SK-N-SH (cell line): ENCODE measurements around the gene SORL1. TPM values are rescaled to one million over a fixed set of nuclear protein-coding genes. Genes with fewer than 3 reads are reported as not detected.

Experiments
- CTCF ChIA-PET: fragments of 300-600, 350-600 bp; formaldehyde crosslinking; extraction: SDS; loops from one replicate; lab custom pipeline; 2021; lab: Yijun Ruan, JAX
- POLR2A ChIA-PET: fragments of 350-600 bp; sonication (Branson Sonifier 250); formaldehyde crosslinking; extraction: SDS; loops from one replicate; lab custom pipeline; 2020; ENCODE audit warnings: antibody characterized with exemption, inconsistent platforms; lab: Yijun Ruan, JAX
- DNase-seq: peaks from one replicate; pipeline ENCODE4 v3.0.0; 2012
- H2AFZ ChIP-seq: fragments of 200-600 bp; sonication (generic); 2 replicates; pipeline ENCODE4 v1.8.1; 2016; ENCODE audit warnings: antibody characterized with exemption, mild to moderate bottlenecking, low read depth
- H3F3A ChIP-seq: fragments of 200-600 bp; sonication (generic); replicated peaks from 2 replicates; pipeline ENCODE3; 2016; ENCODE audit warnings: antibody characterized with exemption, mild to moderate bottlenecking; ENCODE audit not compliant: insufficient read depth
- H3K27ac ChIP-seq, 2 experiments: fragments of 200-500 bp in 1 of 2; fragments of 200-600 bp in 1 of 2; sonication (Bioruptor generic) in 1 of 2; sonication (generic), shearing (Covaris generic) in 1 of 2; 2 replicates each; pipeline versions ENCODE4 v1.5.1 to v1.6.1; 2014 to 2016; ENCODE audit warnings: low read depth in 2 of 2, inconsistent platforms in 1 of 2, low read length in 1 of 2, mild to moderate bottlenecking in 1 of 2, mixed read lengths in 1 of 2
- H3K27me3 ChIP-seq: fragments of 200-600 bp; sonication (generic), shearing (Covaris generic); 2 replicates; pipeline ENCODE4 v1.6.1; 2016; ENCODE audit warnings: mixed run types; ENCODE audit not compliant: insufficient read depth
- H3K36me3 ChIP-seq, 2 experiments: fragments of 200-500 bp in 1 of 2; fragments of 200-600 bp in 1 of 2; sonication (Bioruptor generic) in 1 of 2; sonication (generic) in 1 of 2; replicated peaks in 1 of 2; 2 replicates each; pipeline versions ENCODE3 to v1.5.1; 2014 to 2016; ENCODE audit warnings: low read length in 1 of 2, mild to moderate bottlenecking in 1 of 2; ENCODE audit not compliant: insufficient read depth in 2 of 2, control insufficient read depth in 1 of 2
- H3K4me1 ChIP-seq, 2 experiments: fragments of 200-500 bp in 1 of 2; fragments of 200-600 bp in 1 of 2; sonication (Bioruptor generic) in 1 of 2; sonication (generic), shearing (Covaris generic) in 1 of 2; 2 replicates each; pipeline versions ENCODE4 v1.5.1 to v1.6.1; 2014 to 2016; ENCODE audit warnings: low read depth in 1 of 2, low read length in 1 of 2, mixed run types in 1 of 2; ENCODE audit not compliant: insufficient read depth in 2 of 2, control insufficient read depth in 1 of 2
- H3K4me2 ChIP-seq: fragments of 200-600 bp; sonication (generic), shearing (Covaris generic); 2 replicates; pipeline ENCODE4 v1.6.1; 2017; ENCODE audit warnings: mixed run types
- H3K4me3 ChIP-seq, 2 experiments: fragments of 200-500 bp in 1 of 2; fragments of 200-600 bp in 1 of 2; sonication (Bioruptor generic) in 1 of 2; sonication (generic), shearing (Covaris generic) in 1 of 2; 2 replicates each; pipeline versions ENCODE4 v1.5.1 to v1.8.1; 2014 to 2016; ENCODE audit warnings: low read depth in 2 of 2, inconsistent platforms in 1 of 2, low read length in 1 of 2, mild to moderate bottlenecking in 1 of 2, mixed read lengths in 1 of 2, moderate library complexity in 1 of 2
- H3K79me2 ChIP-seq: fragments of 200-600 bp; sonication (generic); 2 replicates; pipeline ENCODE4 v1.8.1; 2017; ENCODE audit warnings: mild to moderate bottlenecking; ENCODE audit not compliant: insufficient read depth
- H3K9ac ChIP-seq: fragments of 200-600 bp; sonication (generic); 2 replicates; pipeline ENCODE4 v1.6.1; 2017; ENCODE audit warnings: mixed run types
- H3K9me2 ChIP-seq: fragments of 200-600 bp; sonication (generic); 2 replicates; pipeline ENCODE4 v1.6.1; 2017; ENCODE audit warnings: mixed run types
- H3K9me3 ChIP-seq: fragments of 200-600 bp; sonication (generic); 2 replicates; pipeline ENCODE4 v1.6.1; 2017; ENCODE audit warnings: mixed run types, mild to moderate bottlenecking, moderate library complexity
- H4K20me1 ChIP-seq: fragments of 200-600 bp; sonication (generic); 2 replicates; pipeline ENCODE4 v1.6.1; 2017; ENCODE audit warnings: mild to moderate bottlenecking, mixed run types; ENCODE audit not compliant: insufficient read depth
- CHD2 ChIP-seq: fragments of 150-350 bp; IDR thresholded peaks from 2 replicates; pipeline ENCODE4 v1.6.1; 2018; ENCODE audit warnings: low read length; ENCODE audit not compliant: partially characterized antibody
- EZH2phosphoT487 ChIP-seq: fragments of 200-600 bp; sonication (generic); IDR thresholded peaks from 2 replicates; pipeline ENCODE4 v1.6.1; 2017; ENCODE audit warnings: low read depth, mixed run types, mild to moderate bottlenecking, antibody characterized with exemption, moderate library complexity, borderline replicate concordance
- FOXJ3 ChIP-seq: sonication (generic); formaldehyde crosslinking; IDR thresholded peaks from 2 replicates; pipeline ENCODE4 v1.5.1; 2020; ENCODE audit warnings: mild to moderate bottlenecking, missing genetic modification reagents
- FOXM1 ChIP-seq: IDR thresholded peaks from 2 replicates; pipeline ENCODE4 v1.4.0; 2012; ENCODE audit warnings: low read depth, mild to moderate bottlenecking
- GATA2 ChIP-seq: sonication (generic); formaldehyde crosslinking; IDR thresholded peaks from 2 replicates; pipeline ENCODE4 v1.5.0; 2020; ENCODE audit warnings: mild to moderate bottlenecking, missing genetic modification reagents
- IRF3 ChIP-seq: fragments of 150-350 bp; IDR thresholded peaks from 2 replicates; pipeline ENCODE4 v1.6.1; 2016; ENCODE audit warnings: mild to moderate bottlenecking, low read depth, low read length
- JUND ChIP-seq: IDR thresholded peaks from 2 replicates; pipeline ENCODE4 v1.4.0; 2012
- MXI1 ChIP-seq: IDR thresholded peaks from 2 replicates; pipeline ENCODE4 v1.6.1; 2012; ENCODE audit warnings: mild to moderate bottlenecking, low read depth, low read length, improper control_type of control experiment
- NFIC ChIP-seq: IDR thresholded peaks from 2 replicates; pipeline ENCODE4 v1.4.0; 2012; ENCODE audit warnings: borderline replicate concordance
- NRF1 ChIP-seq: IDR thresholded peaks from 2 replicates; pipeline ENCODE4 v1.6.1; 2012; ENCODE audit warnings: low read depth, mild to moderate bottlenecking, low read length
- RAD21 ChIP-seq: IDR thresholded peaks from 2 replicates; pipeline ENCODE4 v1.6.1; 2012; ENCODE audit warnings: mild to moderate bottlenecking, low read length
- RCOR1 ChIP-seq: fragments of 150-350 bp; IDR thresholded peaks from 2 replicates; pipeline ENCODE4 v1.6.1; 2017; ENCODE audit warnings: antibody characterized with exemption, low read length
- REST ChIP-seq: IDR thresholded peaks from 2 replicates; pipeline ENCODE4 v1.6.1; 2012; ENCODE audit warnings: mild to moderate bottlenecking, low read depth, low read length, moderate library complexity
- RFX5 ChIP-seq: IDR thresholded peaks from 2 replicates; pipeline ENCODE4 v1.6.1; 2012; ENCODE audit warnings: mild to moderate bottlenecking, improper control_type of control experiment, low read length
- RXRA ChIP-seq: IDR thresholded peaks from 2 replicates; pipeline ENCODE4 v1.4.0; 2012; ENCODE audit warnings: low read depth, mild to moderate bottlenecking, borderline replicate concordance
- SIN3A ChIP-seq: IDR thresholded peaks from 2 replicates; pipeline ENCODE4 v1.6.1; 2012; ENCODE audit warnings: low read depth, mild to moderate bottlenecking, low read length, moderate library complexity, borderline replicate concordance
- TAF1 ChIP-seq: IDR thresholded peaks from 2 replicates; pipeline ENCODE4 v1.6.1; 2012; ENCODE audit warnings: low read depth, mild to moderate bottlenecking, low read length, moderate library complexity, borderline replicate concordance
- YY1 ChIP-seq: IDR thresholded peaks from 2 replicates; pipeline ENCODE4 v1.4.0; 2012; ENCODE audit warnings: low read depth, mild to moderate bottlenecking
- ZBTB33 ChIP-seq: IDR thresholded peaks from 2 replicates; pipeline ENCODE4 v1.4.0; 2012; ENCODE audit warnings: low read depth, borderline replicate concordance
- WGBS: methylation state at CpG from one replicate; pipeline ENCODE4 v1.1.6; 2017; ENCODE audit warnings: low lambda C conversion rate; 5-methylcytosine and 5-hydroxymethylcytosine counted together
- polyA plus RNA-seq, 3 experiments: library from polyadenylated mRNA; depleted of rRNA; stranded (reverse); fragments of >200 nt; gene quantifications; 2 replicates each; pipeline ENCODE4 v1.2.3, GENCODE V29; 2012

Gene SORL1
- polyA plus RNA-seq, 1 of the 3 experiments (the other 2 are of a cell fraction) = 7.1 TPM

DNA sequence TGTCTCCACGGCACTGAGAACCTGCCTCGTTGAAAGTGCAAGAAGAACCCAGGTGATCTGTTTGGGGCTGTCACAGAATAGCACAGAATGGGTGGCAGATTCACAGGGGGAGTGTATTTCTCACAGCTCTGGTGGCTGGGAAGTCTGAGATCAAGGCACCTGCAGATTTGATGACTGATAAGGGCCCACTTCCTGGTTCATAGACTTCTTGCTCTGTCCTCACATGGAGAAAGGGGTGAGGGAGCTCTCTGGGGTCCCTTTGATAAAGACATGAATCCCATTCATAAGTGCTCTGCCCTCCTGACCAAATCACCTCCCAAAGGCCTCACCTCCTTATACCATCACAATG is 199.1 kb downstream of the SORL1 start:
- Histone ChIP-seq H3K9ac (no peak overlapping the region), H3K9me3 (no peaks in the 10 kb centered on the region), H2AFZ (no peak overlapping the region), H3K36me3 (no peaks in the 10 kb centered on the region), H3F3A (peaks cover 8% of the 10 kb centered on the region), H4K20me1 (no peaks in the 10 kb centered on the region), H3K9me2 (no peaks in the 10 kb centered on the region), H3K27ac (no peak overlapping the region), H3K4me3 (no peak overlapping the region), H3K79me2 (no peaks in the 10 kb centered on the region), H3K4me2 (no peak overlapping the region), H3K27me3 (no peaks in the 10 kb centered on the region), H3K4me1 (peaks cover 8 to 23% of the 10 kb centered on the region in 2 experiments)
- ChIA-PET CTCF (interaction anchor here (1.2 to 6.4 kb wide), 2 partner anchors 450 to 854 kb away, joined by 4 to 134 read pairs; no protein-coding TSS in a partner anchor), POLR2A (no interaction called here)
- 96% methylated on average over 2 of the region's 2 CpGs for WGBS
- TF ChIP-seq FOXJ3 (CRISPR knock-in tag) = no peak
- TF ChIP-seq ZBTB33 = no peak
- no peak for TF ChIP-seq CHD2
- TF ChIP-seq TAF1 = no peak
- TF ChIP-seq SIN3A = no peak
- no peak for TF ChIP-seq RCOR1
- no peak for TF ChIP-seq RXRA
- no peak for TF ChIP-seq FOXM1
- TF ChIP-seq MXI1 = no peak
- no peak for TF ChIP-seq NFIC
- TF ChIP-seq EZH2phosphoT487 = no peak
- TF ChIP-seq RFX5 = no peak
- no peak for TF ChIP-seq NRF1
- no peak for TF ChIP-seq REST
- TF ChIP-seq JUND = no peak
- TF ChIP-seq IRF3 = no peak
- no peak for TF ChIP-seq YY1
- no peak for TF ChIP-seq RAD21
- TF ChIP-seq GATA2 = no peak
- DNase-seq = no peak
